SU-DHL-6 (cell line): Measurements from ENCODE around the gene PROX1.

Experiments used
- H2AFZ ChIP-seq: fragments of 200-600 bp; sonication (generic); 2 replicates; pipeline ENCODE4 v1.6.1; 2014; ENCODE audit warnings: low read depth, mild to moderate bottlenecking, moderate library complexity, mixed read lengths, antibody characterized with exemption, low read length; ENCODE audit not compliant: severe bottlenecking
- H3F3A ChIP-seq: fragments of 200-600 bp; shearing (Covaris generic); 2 replicates; pipeline ENCODE4 v1.6.0; 2016; ENCODE audit warnings: antibody characterized with exemption, mild to moderate bottlenecking; ENCODE audit not compliant: insufficient read depth
- H3K27ac ChIP-seq: fragments of 200-600 bp; sonication (generic); 2 replicates; pipeline ENCODE4 v1.5.1; 2016; ENCODE audit warnings: low read depth, mild to moderate bottlenecking, low read length, moderate library complexity, mixed read lengths
- H3K27me3 ChIP-seq: fragments of 200-600 bp; sonication (generic), shearing (Covaris generic); 2 replicates; pipeline ENCODE4 v1.6.0; 2014; ENCODE audit warnings: mild to moderate bottlenecking, low read length
- H3K36me3 ChIP-seq: fragments of 200-600 bp; sonication (generic); 2 replicates; pipeline ENCODE4 v1.6.1; 2014; ENCODE audit warnings: mild to moderate bottlenecking, low read length, mixed read lengths
- H3K4me2 ChIP-seq: fragments of 300-600, 200-600 bp; shearing (Covaris generic), sonication (generic); 2 replicates; pipeline ENCODE4 v1.6.0; 2014; ENCODE audit warnings: low read length, low read depth, mild to moderate bottlenecking; ENCODE audit not compliant: poor library complexity, severe bottlenecking
- H3K4me3 ChIP-seq: fragments of 200-600 bp; sonication (generic); 2 replicates; pipeline ENCODE4 v1.5.1; 2014; ENCODE audit warnings: antibody characterized with exemption, low read length, mild to moderate bottlenecking, mixed read lengths; ENCODE audit not compliant: insufficient read depth, poor library complexity, severe bottlenecking
- H3K79me2 ChIP-seq: fragments of 200-600 bp; sonication (generic); 2 replicates; pipeline ENCODE4 v1.6.1; 2014; ENCODE audit warnings: mild to moderate bottlenecking, low read length, moderate library complexity; ENCODE audit not compliant: insufficient read depth
- H3K9ac ChIP-seq: fragments of 200-600 bp; sonication (generic); 2 replicates; pipeline ENCODE4 v1.7.0; 2014; ENCODE audit warnings: mild to moderate bottlenecking, low read length
- H3K9me2 ChIP-seq: fragments of 200-600 bp; sonication (generic); replicated peaks from 2 replicates; pipeline ENCODE4 v1.6.1; 2014; ENCODE audit warnings: low read length; ENCODE audit not compliant: insufficient read depth
- H3K9me3 ChIP-seq: fragments of 200-600 bp; sonication (generic); 2 replicates; pipeline ENCODE4 v1.6.1; 2014; ENCODE audit warnings: low read length, mixed read lengths; ENCODE audit not compliant: insufficient read depth
- H4K20me1 ChIP-seq: fragments of 200-600 bp; sonication (generic); 2 replicates; pipeline ENCODE4 v1.6.1; 2014; ENCODE audit warnings: low read depth, mild to moderate bottlenecking, antibody characterized with exemption, low read length, moderate library complexity, mixed read lengths
- CTCF ChIP-seq: fragments of 200-600 bp; sonication (generic); IDR thresholded peaks from one replicate; pipeline ENCODE4 v1.5.1; 2017; ENCODE audit warnings: antibody characterized with exemption, mild to moderate bottlenecking, low read length, moderate library complexity; ENCODE audit not compliant: insufficient read depth, poor library complexity, severe bottlenecking
- EZH2phosphoT487 ChIP-seq: fragments of 200-600 bp; sonication (generic), shearing (Covaris generic); conservative IDR thresholded peaks from 2 replicates; pipeline ENCODE4 v1.6.1; 2018; ENCODE audit warnings: mild to moderate bottlenecking, antibody characterized with exemption, low read length, moderate library complexity, mixed read lengths

PROX1 gene

GRCh38 chr1:214002472-214002871 lies 14.7 kb downstream of the PROX1 start:
- no peak for TF ChIP-seq CTCF
- no peak for TF ChIP-seq EZH2phosphoT487

GRCh38 chr1:214003233-214003632 lies 15.5 kb downstream of the PROX1 start:
- Histone ChIP-seq H3K27ac (no peak overlapping the region), H3K9me3 (no peaks in the 10 kb centered on the region), H4K20me1 (no peaks in the 10 kb centered on the region), H3K27me3 (no peaks in the 10 kb centered on the region), H3K36me3 (no peaks in the 10 kb centered on the region), H3K4me2 (no peak overlapping the region), H3K9me2 (no peaks in the 10 kb centered on the region), H3F3A (no peaks in the 10 kb centered on the region), H3K9ac (no peak overlapping the region), H3K4me3 (no peak overlapping the region), H2AFZ (no peak overlapping the region), H3K79me2 (no peaks in the 10 kb centered on the region)
- TF ChIP-seq CTCF (no peak), EZH2phosphoT487 (no peak)

More at GRCh38 chr1:214002472-214002871, 14.7 kb downstream of the PROX1 start:
- Histone ChIP-seq H3K79me2 (no peaks in the 10 kb centered on the region), H3K4me3 (no peak overlapping the region), H3F3A (no peaks in the 10 kb centered on the region), H3K4me2 (no peak overlapping the region), H3K27me3 (no peaks in the 10 kb centered on the region), H3K9me2 (no peaks in the 10 kb centered on the region), H3K9me3 (no peaks in the 10 kb centered on the region), H3K9ac (no peak overlapping the region), H3K36me3 (no peaks in the 10 kb centered on the region), H3K27ac (no peak overlapping the region), H4K20me1 (no peaks in the 10 kb centered on the region), H2AFZ (no peak overlapping the region)

- Histone ChIP-seq H3K9me3 (no peaks in the 10 kb centered on the region), H4K20me1 (no peaks in the 10 kb centered on the region), H3K9ac (no peak overlapping the region), H3K36me3 (no peaks in the 10 kb centered on the region), H3K27me3 (no peaks in the 10 kb centered on the region), H3F3A (no peaks in the 10 kb centered on the region), H3K27ac (no peak overlapping the region), H3K4me2 (no peak overlapping the region), H3K79me2 (no peaks in the 10 kb centered on the region), H3K4me3 (no peak overlapping the region), H3K9me2 (no peaks in the 10 kb centered on the region), H2AFZ (no peak overlapping the region)
- no peak for TF ChIP-seq EZH2phosphoT487
- no peak for TF ChIP-seq CTCF
Observed at GRCh38 chr1:214004014-214004413, 16.2 kb downstream of the PROX1 start.
